ENCODE results near the gene TRPC4.

The TRPC4 gene

DNA sequence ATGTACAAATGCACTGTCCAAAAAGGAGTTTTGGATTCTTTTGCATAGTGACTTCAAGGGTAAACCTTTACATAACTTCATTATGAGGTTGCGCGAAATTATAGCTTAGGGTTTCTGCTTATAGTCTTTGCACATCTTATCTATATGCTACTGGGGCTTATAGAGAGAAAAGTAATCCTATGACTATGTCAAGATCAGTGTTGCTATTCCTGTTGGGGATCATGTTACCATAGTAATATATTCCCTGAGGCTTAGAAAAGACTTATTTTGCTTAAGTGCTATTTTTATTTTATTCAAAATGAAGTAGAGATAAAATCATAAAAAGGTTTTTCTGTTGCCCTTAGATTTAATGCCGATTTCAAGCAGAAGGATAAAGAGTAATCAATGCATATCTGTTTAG, 256.3 kb downstream of the TRPC4 start:
- ChIA-PET CTCF (no interaction called here), POLR2A (no interaction called here)
- TF ChIP-seq, protein P1, sequence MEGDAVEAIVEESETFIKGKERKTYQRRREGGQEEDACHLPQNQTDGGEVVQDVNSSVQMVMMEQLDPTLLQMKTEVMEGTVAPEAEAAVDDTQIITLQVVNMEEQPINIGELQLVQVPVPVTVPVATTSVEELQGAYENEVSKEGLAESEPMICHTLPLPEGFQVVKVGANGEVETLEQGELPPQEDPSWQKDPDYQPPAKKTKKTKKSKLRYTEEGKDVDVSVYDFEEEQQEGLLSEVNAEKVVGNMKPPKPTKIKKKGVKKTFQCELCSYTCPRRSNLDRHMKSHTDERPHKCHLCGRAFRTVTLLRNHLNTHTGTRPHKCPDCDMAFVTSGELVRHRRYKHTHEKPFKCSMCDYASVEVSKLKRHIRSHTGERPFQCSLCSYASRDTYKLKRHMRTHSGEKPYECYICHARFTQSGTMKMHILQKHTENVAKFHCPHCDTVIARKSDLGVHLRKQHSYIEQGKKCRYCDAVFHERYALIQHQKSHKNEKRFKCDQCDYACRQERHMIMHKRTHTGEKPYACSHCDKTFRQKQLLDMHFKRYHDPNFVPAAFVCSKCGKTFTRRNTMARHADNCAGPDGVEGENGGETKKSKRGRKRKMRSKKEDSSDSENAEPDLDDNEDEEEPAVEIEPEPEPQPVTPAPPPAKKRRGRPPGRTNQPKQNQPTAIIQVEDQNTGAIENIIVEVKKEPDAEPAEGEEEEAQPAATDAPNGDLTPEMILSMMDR (IDR thresholded peaks at IDR 0.05; ENCODE audit: control extremely low read depth, extremely low read depth, low read depth, missing control alignments): no peak
- DNase-seq (ENCODE audit: extremely low spot score): no peak

DNA sequence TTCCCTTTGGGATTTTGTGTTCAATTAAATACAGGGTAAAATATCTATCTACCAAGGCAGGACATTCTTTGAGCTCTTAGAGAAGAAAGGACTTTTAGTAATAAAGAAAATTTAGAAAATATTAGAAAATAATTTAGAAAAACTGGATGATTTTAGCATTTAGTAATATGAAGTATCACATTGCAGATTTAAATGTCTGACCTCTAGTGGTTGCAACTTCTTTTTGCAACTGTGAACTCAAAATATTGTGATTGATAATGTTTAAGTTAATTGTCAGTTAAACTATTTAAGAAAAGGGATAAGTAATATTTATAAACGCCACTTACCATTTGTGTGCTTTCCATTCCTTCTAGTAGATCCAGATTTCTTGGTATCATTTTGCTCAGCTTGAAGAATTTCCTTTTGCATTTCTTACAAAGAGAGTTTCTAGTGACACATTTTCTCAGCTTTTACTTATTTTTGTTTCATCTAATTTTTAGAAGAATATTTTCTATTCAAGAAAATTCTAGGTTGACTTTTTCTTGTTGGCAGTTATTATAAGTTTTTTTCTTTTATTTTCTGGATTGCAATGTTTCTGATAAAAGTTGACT, 260.7 kb downstream of the TRPC4 start:
- ChIA-PET CTCF (no interaction called here), POLR2A (no interaction called here)
- TF ChIP-seq, protein P1 (IDR thresholded peaks at IDR 0.05; ENCODE audit: control extremely low read depth, extremely low read depth, low read depth, missing control alignments): peak; percentile 25
- no peak for DNase-seq (ENCODE audit: extremely low spot score)

DNA sequence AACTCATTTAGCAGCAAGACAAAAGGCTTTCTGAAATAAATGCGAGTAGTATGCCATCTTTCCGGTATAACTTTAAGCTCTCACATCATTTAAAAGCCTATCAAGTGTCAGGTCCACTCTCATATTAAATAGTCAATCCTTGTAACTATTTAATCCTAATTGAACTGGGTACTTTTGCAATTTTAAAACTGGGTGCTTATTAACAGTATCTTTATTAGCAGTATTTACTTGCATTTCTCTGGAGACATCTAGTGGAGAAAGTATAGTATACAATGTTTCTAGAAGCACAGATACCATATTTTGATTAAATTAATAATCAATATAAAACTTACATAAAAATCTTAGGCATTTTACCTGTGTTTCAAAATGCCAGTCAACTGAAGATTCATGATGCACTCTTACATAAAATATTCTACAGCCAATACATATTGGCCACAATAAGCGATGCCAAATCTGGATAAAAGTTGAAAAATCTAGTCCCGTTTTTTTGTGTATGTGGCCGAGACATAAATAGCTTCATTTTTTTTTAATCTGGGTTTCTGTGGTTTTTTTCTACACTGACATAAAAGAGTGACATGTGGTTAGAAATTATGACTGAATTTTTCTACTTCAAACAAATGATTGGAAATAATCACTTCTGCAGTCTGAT, 266.7 kb downstream of the TRPC4 start:
- ChIA-PET POLR2A (no interaction called here), CTCF (no interaction called here)
- TF ChIP-seq, protein P1 (IDR thresholded peaks at IDR 0.05; ENCODE audit: control extremely low read depth, extremely low read depth, low read depth, missing control alignments): peak; percentile 21
- no peak for DNase-seq (ENCODE audit: extremely low spot score)

DNA sequence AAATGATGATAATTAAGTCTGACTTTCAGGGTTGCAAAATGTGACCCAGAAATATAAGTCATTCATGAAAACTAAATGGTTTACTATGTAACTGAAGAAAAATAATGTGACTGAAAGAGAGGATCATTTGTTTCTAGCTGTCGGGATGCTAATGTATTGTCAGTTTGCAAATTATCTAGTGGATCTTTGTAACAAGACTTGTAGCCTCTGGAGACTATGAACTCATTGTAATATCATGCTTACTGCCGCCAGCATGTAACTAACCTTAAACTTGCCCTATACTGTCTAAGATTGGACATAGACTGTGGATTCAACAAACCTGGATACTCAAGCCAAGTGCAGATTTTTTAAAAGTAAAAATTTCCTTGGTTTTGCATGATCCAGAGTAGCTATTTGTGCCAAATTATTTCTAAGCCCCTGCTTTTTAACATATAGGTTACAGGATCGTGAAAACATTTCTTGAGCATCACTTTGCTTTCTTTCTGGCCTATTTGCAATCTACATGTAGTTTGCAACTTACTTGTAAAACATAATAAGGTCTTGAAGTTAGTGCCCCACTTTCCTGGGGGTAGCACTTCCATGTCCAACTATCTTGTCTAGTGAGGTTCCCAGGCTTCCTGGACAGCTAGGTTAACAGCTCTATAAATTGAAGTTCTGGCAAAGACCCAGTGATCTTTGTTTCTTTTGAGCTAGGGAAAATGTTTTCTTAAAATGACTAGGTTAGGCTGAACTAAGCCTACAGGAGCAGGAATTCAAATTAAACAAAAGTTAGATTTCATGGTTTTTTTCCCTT, 267.7 kb downstream of the TRPC4 start:
- TF ChIP-seq, protein P1 (IDR thresholded peaks at IDR 0.05; ENCODE audit: control extremely low read depth, extremely low read depth, low read depth, missing control alignments): no peak
- ChIA-PET CTCF (no interaction called here), POLR2A (no interaction called here)
- no peak for DNase-seq (ENCODE audit: extremely low spot score)

DNA sequence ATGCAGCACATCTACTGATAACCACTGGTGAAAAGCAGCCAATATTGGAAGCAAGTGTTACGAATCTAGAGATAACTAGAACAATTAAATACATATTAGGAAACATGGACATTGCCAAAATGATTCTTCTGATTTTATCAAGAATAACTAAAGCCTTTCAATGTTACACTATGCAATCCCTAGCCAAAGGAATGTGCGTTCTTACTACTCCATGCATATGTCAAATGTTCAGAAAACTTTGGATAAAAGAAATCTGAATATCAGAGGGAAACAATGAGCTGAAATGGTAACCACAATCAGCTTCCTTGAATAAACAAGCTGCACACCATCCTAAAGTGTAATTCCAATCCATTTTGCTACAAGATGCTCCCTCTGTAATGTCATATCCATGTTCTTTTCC, 270.1 kb downstream of the TRPC4 start:
- TF ChIP-seq, protein P1 (IDR thresholded peaks at IDR 0.05; ENCODE audit: control extremely low read depth, extremely low read depth, low read depth, missing control alignments): no peak
- ChIA-PET POLR2A (no interaction called here), CTCF (interaction anchor here (1.2 kb wide), 1 partner anchor 1252 kb away, joined by 3 read pairs; no protein-coding TSS in a partner anchor)
- DNase-seq (ENCODE audit: extremely low spot score): no peak

DNA sequence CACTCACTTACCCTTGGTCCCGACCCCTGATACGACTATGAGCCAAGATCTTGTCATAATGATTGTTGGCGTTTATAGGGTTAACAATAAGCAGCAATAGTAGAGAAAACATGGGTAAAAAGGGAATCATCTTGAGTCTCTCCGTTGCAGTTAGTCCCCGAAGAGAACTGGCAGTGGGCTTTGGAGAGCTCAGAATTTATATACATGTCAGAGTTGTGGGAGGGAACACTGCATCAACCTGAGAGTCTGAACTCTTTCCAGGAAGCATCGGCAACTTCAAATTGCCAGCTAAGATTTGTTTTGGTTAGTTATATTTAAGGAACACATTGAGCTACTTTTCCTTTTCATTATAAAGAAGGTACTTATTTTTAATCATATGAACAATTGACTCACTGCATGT, 271.0 kb downstream of the TRPC4 start, which contains the start of gene POSTN:
Gene POSTN (minus strand): TSS at position 172 of the 400 bp plus-strand sequence. CDS start 42 bp downstream, at position 130.
- ChIA-PET CTCF (interaction anchor here (0.6 kb wide), 1 partner anchor 37 kb away, joined by 3 read pairs; no protein-coding TSS in a partner anchor), POLR2A (no interaction called here)
- DNase-seq (ENCODE audit: extremely low spot score): no peak

More for the DNA sequence above, 271.0 kb downstream of the TRPC4 start, which contains the start of gene POSTN:
- TF ChIP-seq, protein P1 (IDR thresholded peaks at IDR 0.05; ENCODE audit: control extremely low read depth, extremely low read depth, low read depth, missing control alignments): no peak
